ENCODE results near the gene SH2B3. TPM values are rescaled to one million over a fixed set of nuclear protein-coding genes. Genes with fewer than 3 reads are reported as not detected.
A peak's percentile ranks its signal among the peaks of the same experiment; 100 is the strongest.

The SH2B3 gene
- total RNA-seq, 1 experiment from 2014 or later = 2.4 TPM

DNA sequence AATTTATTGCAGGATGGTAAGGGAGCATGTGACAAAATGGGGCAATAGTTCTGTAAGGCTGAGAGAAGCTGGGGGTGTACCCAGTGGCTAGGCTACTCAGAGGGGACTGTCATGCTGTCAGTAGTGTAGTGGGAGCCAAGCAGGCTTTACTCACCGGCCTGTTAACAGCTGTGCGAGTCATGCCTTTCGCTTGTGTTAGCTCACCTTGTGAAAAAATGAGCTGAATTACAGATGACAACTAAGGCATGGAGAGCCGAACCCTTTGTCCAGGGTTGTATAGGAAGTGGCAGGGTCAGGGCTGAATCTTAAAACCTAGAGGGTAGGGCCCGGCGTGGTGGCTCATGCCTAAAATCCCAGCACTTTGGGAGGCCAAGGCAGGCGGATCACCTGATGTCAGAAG is 37.9 kb downstream of the SH2B3 start:
- DNase-seq (ENCODE audit: low spot score) = no peak

DNA sequence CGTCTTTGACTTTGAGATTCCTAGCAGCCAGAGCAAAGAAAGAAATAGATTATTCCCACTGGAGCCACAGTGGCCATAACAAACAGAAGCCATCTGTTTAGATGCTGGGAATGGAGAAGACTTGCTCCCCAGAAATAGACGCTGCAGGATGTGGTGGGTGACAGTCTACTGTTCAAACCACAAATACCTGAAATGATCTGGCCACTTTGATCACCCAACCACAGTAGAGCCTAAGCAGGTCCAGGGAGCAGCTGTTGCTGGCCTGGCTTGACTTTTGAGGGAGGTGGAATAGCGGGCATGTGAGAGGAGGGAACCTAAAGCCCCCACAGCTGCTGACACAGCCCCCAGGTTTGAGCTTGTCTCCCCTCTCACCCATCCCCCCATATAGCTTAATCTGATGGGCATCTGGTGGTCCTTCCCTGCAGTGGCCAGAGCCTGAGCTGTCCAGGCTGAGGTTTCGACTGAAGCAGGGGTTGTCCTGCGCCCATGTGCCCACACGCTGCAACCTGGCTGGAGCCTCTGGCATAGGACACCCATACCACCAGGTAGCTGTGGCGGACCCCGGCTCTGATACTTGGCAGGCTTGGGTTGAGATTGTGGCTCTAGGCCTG is 38.7 kb downstream of the SH2B3 start:
- DNase-seq (ENCODE audit: low spot score) = no peak

DNA sequence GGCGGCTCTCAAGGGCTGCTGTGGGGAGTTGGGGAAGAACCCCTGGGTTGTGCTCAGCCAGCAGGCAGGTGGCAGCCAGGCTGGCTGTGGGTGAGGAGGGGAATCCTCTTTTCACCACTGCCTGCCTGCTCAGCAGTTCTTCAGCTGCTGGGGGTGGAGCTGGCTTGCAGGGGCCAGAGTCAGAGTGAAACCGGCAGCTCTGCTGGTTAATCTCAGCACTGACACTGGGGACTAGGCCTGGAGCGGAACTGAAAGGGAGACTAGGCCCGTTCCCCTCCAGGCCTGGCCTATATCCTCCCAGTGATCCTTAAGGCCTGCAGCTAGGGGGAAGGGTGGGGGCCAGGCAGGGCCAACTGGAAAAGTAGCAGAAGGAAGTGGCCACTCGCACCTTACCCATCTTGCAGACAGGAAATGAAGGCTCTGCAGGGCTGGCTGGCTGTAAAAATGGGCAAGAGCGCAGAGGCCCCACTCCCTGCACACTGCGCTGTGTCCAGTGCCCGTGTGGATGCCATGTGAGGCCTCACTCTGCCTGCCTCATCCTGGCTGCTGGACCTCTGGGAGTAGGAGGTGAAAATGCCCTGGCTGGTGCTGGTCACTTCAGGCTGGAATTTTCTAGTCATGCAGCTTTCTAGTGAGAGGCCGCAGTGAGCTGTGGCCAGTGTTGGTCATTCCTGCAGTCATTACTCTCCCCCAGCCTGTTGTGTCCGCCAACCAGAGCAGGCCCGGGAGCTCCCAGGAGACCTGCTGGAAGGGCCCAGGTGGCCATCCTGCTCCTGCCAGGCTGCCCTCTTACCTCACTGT is 39.4 kb downstream of the SH2B3 start:
- no peak for DNase-seq (ENCODE audit: low spot score)

DNA sequence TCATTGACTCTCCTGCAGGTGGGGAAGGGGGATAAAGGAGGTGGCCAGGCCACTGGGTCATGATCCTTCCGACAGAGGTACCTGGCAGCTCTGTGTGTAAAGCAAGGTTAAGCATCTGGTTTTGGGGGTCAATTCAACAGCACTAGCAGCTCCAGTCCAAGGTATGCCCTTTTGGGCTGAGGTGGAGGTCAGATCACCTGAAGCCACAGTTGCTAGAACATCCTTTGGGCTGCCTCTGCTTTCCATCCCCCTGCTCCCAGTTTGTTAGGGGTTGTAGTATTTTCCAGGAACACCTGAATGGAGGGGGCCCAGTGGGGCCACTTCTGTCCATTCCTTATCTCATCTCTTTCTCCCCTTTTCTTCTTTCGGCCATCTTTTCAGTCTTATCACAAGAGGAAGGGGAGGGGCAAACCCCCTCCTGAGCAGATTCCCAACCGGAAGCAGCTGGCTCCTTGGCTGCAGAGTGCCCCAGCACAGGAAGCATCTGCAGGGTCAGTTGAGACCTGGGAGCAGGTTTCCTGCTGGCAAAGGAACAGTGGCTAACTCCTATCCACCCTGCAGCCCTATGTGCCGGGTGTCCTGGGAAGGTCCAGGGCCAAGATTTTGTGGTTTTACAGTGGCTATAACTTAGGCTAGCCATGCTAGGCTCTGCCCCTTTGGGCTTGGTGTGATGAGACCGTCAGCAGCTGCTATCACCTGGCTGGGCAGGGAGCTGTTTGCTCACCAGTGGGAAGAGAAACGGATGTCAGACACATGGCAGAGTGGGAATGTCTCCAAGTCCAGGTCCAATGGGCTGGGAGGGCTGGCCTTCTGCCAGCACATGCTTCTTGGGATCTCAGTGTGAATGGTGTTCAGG is 40.2 kb downstream of the SH2B3 start:
- DNase-seq (ENCODE audit: low spot score) = no peak

DNA sequence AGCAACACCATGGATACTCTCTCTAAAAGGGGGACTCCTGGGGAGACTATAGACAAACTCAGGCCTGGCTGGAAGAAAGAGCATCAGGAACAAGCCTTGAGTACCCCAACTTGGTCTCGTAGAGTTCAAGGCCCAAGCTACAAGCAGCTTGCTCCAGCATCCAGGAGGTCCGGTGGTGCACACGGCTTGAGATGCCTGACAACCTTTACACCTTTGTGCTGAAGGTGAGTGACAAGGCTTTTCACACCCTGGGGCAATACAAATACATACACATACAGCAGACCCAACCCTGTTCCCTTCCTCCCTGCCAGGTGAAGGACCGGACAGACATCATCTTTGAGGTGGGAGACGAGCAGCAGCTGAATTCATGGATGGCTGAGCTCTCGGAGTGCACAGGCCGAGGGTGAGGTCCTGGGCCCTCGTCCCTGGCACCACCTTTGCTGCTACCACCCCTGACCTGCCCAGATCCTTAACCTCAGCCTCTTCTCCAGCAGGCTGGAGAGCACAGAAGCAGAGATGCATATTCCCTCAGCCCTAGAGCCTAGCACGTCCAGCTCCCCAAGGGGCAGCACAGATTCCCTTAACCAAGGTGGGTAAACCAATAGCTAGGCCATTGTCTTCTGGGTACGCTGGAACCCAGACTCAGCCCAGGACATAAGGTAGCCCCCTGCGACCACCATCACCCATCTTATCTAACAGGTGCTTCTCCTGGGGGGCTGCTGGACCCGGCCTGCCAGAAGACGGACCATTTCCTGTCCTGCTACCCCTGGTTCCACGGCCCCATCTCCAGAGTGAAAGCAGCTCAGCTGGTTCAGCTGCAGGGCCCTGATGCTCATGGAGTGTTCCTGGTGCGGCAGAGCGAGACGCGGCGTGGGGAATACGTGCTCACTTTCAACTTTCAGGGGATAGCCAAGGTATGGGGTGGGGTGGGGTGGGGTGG is 41.2 kb downstream of the SH2B3 start:
- DNase-seq (ENCODE audit: low spot score) = no peak

DNA sequence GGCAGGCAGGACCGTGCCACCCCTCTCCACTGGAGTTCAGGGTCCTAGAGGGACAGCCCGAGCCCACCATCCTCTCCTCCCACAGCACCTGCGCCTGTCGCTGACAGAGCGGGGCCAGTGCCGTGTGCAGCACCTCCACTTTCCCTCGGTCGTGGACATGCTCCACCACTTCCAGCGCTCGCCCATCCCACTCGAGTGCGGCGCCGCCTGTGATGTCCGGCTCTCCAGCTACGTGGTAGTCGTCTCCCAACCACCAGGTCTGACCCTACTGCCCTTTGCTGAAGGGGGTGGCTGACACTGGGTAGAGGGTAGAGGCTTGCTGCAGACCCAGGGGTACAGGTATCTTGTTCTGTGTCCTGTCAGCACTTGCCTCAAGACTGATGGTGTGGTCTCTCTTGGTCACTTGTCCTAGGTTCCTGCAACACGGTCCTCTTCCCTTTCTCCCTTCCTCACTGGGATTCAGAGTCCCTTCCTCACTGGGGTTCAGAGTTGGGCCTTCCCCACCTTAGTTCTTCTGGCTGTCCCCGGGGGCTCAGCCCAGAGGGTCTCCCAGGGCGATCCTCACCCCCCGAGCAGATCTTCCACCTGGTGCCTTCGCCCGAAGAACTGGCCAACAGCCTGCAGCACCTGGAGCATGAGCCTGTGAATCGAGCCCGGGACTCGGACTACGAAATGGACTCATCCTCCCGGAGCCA is 42.0 kb downstream of the SH2B3 start:
- no peak for DNase-seq (ENCODE audit: low spot score)

DNA sequence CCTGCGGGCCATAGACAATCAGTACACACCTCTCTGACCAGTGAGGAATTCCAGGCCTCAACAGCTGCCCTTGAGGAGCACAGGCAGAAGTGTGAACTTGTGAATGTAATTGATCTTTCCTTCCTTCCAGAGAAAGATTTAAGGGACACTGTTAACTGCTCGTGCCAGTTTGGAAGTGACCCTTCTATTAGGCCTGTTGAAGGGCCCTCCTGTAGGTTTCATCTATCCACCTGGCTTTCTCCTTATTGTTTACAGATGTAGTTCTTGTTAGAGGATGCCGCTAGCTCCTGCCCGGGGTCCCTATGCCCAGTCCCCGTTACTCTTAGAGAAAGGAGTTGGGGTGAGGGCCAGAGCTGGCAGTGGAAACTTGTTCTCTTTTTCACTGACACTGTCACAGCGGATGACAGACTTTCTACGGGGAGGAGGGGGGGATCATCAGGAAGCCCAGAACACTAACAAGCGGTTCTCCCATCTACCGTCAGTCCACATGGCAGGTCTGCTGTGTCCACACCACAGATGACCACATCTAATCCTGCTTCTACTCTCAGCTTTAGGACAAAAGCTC is 42.6 kb downstream of the SH2B3 start:
- DNase-seq (ENCODE audit: low spot score) = no peak

DNA sequence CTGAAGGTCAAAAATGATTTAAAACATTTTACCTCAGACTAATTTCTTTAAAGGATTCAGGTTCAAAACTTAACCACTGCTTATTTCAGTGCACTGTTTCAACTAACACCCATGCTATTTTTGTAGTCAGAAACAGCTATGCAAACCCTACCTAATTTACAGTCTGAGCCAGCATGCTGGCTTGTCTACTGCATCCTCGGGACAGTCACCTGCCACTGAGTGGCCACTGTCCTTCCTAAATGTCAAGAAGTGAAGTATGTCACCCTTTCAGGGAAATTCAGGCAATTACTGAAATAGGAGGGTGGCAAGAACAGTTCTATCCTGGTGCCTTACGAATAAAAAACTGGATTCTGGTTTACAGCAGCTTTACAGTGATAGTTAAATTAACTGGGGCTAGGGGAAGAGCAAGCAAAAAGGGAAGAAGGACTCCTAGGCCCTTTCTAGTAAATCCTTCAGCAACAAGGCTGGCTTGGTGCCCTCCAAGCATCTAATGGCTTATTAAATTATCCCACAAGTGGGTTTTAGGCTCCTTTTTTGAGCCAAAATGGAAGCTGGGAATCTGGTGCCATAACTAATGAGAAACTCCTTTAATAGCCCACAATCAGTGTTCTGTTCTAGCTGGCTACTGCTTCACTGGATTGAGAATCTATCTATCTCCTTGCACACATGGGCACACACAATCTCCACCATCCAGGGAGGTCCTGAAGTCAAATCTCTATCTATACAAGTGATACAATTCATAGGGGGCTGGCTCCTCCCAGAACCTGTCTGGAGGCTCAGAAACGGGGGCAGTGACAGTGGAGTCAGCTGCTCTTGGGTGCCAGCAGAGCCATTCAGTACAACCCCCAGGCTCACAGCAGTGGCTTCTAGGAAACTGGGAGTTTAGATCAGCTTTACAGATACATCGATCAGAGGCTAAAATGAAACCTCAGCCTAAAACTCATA is 43.4 kb downstream of the SH2B3 start:
- no peak for DNase-seq (ENCODE audit: low spot score)

DNA sequence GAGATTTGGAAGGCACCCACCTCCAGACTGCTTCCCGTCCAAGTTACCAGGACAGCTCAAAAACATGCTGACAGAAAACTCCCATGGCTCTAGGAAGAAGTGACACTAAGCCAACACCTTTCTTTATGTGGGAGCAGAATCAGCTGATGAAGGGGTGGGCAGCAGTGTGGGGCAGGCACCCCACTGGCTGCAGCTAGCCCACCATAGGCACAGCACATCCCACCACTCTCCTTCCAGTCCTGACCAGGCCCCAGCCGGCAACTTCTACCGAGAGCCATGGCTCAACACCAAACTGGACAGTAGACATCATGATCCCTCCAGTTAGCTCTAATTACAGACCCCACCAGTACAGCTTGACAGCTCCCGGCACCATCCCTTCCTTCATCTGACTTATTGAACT is 45.0 kb downstream of the SH2B3 start:
- no peak for DNase-seq (ENCODE audit: low spot score)

DNA sequence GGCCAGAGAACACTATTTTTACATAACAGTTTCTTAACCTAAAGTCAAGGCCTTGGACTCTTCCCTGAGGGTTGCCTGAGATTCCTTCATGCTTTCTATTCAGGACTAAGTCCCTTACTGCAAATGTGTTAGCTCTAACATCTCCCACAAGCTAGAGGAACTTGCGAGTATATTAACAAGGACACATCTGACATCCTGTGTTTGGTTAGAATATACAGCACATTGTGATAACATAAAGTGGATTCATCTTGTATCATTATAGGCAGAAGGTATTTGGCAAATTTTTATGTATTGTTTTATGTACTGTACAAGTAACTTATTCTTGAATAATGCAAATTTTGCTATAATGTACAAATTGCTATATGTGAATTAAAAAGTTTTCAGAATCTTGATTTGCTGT is 45.5 kb downstream of the SH2B3 start:
- DNase-seq (ENCODE audit: low spot score) = no peak

DNA sequence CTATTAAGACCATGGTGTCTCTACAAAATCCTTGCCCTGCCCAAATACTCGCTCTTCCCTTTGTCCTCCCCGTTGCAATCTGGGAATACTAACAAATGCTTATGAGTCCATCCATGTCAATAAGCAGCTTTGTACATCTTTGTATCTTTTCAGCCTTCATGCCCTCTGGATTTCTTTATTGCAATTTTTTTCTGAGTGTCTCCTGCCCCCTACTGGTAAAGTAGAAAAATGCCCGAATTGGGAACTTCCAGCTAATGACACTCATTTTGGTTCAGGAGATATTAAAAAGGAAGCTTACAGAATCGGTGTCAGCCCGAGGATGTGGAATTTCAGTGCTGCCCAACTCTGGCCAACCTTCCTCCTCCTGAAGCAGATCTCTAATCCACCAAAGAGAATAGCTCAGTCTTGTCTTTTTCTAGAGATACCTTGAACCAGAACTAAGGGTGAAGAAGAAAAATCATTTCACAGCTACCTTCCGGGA is 46.0 kb downstream of the SH2B3 start:
- peak; percentile 67 for DNase-seq (ENCODE audit: low spot score)

DNA sequence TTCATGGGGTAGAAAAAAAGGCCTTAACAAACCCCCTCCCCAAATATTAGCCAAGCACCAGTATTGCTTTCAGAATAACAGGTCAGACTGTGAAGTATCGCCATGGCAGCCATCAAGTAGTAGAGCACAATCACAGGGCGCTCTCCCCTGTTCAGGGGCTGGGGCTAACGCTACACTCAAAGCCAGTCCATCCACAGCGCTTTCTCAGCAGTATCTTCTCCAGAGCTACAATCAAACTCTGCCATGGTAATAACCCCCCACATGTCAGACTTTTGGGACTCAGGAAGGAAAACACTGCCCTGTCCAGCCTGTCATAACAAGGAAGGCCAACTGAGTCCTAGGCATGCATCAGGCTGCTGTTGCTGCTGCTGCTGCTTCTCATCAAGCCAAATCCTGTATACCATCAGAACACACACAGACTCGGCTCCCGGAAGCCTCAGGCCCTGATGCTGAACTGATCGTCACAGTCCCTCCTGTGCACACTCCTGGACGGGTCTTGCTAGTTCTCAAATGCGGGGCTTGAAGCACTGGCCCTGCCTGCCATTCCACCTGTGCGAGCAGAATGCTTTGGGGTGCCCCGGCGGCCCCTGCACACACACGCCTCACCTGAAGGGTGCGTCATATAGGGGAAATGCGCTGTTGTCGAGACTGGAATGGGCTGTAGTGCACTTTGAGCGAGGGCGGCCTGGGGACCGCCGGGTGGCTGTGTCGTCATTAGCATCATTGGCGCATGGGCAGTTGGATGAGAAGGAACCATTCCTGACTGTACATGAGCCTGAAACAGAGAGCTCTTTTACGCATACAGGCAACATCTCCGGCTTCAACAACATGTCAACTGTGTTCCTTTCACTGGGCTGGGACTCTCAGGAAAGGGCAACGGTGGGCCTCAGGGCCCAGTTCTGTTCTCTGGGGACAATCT is 47.6 kb downstream of the SH2B3 start:
- DNase-seq (ENCODE audit: low spot score) = no peak

DNA sequence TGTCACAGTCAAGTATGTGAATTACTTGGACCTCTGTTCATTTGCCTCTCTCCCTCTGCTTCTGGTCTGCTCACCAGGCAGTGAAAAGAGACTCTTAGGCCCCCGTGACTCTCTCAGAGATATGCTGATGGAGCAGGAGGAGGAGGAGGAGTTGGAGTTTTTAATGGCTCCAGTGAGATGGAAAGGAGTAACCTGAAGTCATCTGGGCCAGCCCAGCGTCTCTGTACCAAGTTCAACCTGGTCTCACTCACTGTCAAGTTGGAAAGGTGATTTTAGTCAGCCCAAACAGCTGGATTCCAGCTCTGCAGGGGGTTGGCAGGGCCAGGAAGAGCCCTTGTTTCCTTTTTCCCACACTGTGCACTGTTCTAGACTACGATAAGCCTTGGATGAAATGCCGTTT is 48.6 kb downstream of the SH2B3 start:
- DNase-seq (ENCODE audit: low spot score) = no peak

DNA sequence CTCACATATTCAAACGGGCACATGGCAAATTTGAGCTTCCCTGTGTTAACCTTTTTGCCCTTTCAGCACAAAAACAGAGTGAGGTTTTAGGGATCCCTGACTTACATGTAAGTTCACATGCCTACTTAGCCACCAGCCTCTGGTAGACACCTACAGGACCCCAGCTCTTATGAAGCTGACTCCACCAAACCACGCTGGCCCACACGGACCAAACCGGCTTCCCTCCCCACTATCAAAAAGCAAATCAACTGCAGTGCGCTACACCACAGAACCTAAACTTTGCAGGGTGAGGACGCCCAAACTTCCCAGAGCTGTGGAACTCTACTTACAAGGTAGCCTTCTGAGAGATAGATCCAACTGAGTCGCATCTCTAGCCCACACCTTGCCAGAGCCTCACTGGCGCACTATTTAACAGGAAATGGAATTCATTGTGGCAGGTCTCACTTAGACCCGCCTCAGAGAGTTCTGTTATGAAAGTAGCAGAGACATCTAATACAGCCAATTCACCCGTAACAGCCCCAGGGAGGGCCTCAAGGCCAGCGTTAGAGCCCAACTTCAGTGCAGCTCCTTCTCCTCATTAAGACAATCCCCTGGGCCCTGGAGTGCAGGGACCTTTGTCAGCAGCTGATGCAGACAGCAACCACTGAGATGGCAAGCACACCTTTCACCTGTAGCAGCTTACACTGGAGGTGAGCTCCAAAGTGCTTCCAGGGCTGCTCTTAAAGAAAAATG is 49.2 kb downstream of the SH2B3 start:
- no peak for DNase-seq (ENCODE audit: low spot score)

DNA sequence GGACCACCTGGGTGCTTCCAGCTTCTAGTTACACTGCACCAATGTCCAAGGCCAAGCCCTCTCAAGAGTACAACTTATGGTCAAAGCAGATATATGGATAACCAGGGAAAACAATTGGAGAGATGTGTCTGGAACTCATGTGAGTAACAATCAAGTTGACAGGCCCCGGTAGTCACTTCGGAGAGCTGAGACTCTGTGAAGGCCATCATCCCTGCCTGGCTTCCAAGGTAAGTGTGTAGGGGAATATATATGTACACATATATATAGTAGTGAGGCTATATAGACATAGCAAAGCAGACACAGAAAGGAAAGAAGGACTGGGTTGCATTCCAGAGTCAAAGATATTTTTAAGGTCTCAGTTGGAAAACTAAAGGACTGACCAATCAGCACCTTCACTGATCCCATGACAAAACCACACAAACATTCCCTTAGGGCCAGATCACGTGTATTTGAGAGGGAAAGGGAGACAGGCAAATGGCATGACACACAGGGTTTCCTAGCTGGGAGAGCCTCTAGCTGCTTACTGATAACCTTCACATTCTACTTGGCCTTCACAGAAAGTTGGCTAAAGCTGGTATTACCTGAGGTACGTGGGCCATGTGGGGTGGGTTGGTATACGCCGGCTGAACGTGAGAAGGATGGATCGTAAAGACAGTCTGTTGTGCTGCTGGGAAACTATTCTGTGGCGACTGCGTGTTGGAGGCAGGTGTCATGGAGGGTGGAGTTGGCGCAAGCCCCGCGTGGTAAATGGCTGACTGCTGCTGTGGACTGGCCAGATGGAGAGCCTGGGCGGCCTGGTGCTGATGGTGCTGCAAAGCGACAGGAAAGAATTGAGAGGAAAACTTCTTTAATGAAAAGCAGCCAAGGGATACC is 50.0 kb downstream of the SH2B3 start:
- no peak for DNase-seq (ENCODE audit: low spot score)

DNA sequence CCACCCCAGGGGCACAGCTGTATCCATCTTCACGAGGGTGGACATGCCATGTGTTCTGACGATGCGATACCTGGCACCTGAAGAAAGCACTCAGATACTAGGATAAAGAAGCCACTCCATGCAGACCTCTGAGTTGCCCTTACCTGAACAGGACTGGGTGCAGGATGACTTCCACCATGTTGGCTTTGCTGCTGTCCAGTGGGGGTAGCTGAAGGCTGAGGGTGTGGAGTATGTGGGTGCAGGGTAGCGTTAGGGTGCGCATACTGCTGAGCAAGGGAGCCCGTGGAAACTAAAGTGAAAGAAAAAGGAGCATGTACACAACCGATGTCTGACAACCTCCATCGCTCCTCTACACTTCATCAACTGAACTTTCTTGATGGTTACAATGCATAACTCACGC is 51.3 kb downstream of the SH2B3 start:
- no peak for DNase-seq (ENCODE audit: low spot score)
